SK-MEL-5 (cell line): ENCODE results near the gene KCNMB4. TPM values are rescaled to one million over a fixed set of nuclear protein-coding genes. Genes with fewer than 3 reads are reported as not detected.
A peak's percentile ranks its signal among the peaks of the same experiment; 100 is the strongest.

Experiments
- DNase-seq: peaks from one replicate; pipeline ENCODE4 v3.0.0-alpha.2; 2016; ENCODE audit warnings: low read depth, low spot score
- in situ Hi-C: cut with HindIII; loops from 2 replicates; pipeline ENCODE4 v1.10.0; 2016; ENCODE audit warnings: low sequenced_read_pairs, high pct_unique_total_duplicates, low pct_unique_long_range_greater_than_20kb
- polyA plus RNA-seq, 2 experiments: library from polyadenylated mRNA; depleted of rRNA; stranded (reverse); fragments of >200 nt; gene quantifications; 2 replicates each; pipeline ENCODE4 v1.2.3, GENCODE V29; 2015
- total RNA-seq: library from RNA; depleted of rRNA; stranded (reverse); fragments of >200 nt; shearing (Covaris generic); gene quantifications from 2 replicates; pipeline ENCODE4 v1.2.3, GENCODE V29; 2014; rRNA removed

The KCNMB4 gene, protein sequence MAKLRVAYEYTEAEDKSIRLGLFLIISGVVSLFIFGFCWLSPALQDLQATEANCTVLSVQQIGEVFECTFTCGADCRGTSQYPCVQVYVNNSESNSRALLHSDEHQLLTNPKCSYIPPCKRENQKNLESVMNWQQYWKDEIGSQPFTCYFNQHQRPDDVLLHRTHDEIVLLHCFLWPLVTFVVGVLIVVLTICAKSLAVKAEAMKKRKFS
- 0.32 and 0.43 TPM in 2 replicates for total RNA-seq
- polyA plus RNA-seq (2015; cell fraction: cytosol; rRNA removed), result 1.3 and 1.5 TPM in 2 replicates
- 0.16 and 0.86 TPM in 2 replicates for polyA plus RNA-seq (2015; cell fraction: nucleus; rRNA removed)

- peak; percentile 51 for DNase-seq
- in situ Hi-C loops, result no loop called here
Measured at GRCh38 chr12:70365648-70366518, at the start of gene KCNMB4. KCNMB4 (plus strand) TSS chr12:70366290; CDS start chr12:70366735, 445 bp downstream.

DNA sequence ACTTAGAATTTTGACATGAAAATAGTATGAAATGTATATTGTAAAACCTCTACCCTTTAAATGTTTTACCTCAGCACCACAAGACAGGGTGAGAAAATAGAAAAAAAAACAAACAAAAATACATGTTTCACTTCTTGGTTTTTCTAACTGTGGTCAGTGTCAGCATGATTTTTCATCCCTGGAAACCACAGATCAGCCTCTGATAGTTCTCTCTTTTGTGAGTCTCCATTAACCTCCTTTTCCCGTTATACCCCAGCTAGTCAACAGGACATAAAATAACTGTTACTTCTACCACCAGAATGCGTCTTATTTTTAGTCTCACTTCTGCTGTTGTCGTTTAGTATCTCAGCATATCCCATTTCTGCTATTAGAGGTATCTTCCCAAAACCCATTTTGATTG lies 48.3 kb upstream of the KCNMB4 start:
- DNase-seq, result no peak
- in situ Hi-C loops, result no loop called here

- in situ Hi-C loops, result no loop called here
- DNase-seq, result no peak
Measured at GRCh38 chr12:70319605-70320004, 46.5 kb upstream of the KCNMB4 start.

GRCh38 chr12:70321191-70321590 lies 44.9 kb upstream of the KCNMB4 start:
- DNase-seq, result no peak
- in situ Hi-C loops, result no loop called here

DNA sequence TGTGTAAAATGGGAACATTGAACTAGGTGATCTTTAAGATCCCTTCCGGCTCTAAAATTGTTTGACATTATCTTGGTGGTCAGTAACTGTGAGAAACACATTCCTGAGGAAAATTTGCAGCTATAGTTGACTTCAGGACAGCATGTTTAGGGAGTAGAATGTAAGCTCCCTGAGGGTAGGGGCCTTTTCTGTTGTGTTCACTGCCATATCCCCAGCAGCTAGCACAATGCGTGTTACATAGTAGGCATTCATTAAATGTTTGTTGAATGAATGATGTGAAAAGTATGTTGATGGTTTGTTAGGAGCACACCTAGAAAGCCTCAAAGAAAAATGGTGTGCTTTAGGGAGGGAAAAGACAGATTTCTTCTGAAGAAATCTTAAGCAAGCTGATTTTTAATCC lies 38.5 kb upstream of the KCNMB4 start:
- no peak for DNase-seq
- in situ Hi-C loops, result no loop called here

DNA sequence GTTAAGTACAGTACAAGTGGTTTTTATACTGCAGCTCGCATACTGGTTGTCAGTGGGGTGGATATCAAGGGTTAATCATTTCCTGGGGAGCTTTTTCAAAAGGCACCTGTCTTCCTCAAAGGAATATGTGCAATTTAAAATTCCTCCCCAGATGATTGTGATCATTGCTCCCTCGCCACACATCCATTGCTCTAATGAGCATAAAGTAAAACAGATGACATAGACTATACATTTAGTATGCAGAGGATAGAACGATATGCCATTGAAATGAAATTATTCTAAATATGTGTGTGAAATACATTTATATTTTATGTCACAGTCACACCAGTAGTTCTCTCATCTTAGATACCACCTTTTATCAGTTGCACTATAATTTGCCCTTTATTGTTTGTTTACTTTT lies 36.4 kb upstream of the KCNMB4 start:
- in situ Hi-C loops, result no loop called here
- DNase-seq, result no peak

DNA sequence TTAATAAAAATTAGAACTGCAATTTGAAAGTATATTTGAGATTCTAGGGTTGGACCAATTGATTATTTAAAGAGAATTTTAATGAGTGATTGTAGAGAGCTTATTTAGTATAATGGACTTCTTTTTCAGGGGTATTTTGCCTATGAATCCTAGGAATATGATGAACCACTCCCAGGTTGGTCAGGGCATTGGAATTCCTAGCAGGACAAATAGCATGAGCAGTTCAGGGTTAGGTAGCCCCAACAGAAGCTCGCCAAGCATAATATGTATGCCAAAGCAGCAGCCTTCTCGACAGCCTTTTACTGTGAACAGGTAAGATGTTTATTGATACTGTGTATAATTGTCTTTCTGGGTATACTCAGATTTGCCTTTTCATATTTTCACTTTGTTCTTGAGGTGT lies 35.9 kb upstream of the KCNMB4 start:
- in situ Hi-C loops, result no loop called here
- DNase-seq, result no peak

DNA sequence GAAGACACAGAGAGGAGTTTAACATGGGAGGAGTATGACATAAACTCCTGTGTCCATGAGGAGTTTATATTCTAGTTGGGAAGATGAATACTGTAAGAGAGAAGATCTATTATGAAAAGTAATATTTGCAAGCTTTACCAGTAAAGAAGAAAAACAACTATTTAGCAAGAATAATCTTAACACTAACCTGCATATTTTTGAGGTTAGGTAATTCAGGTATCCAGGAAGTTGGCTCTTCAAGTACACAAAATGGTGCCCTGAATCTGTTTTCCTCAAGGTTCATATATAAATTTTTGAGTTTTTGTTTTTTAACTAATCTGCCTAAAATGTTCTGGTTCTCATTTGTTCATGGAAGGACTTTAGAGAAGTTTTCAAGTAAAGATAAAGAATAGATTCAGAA lies 33.9 kb upstream of the KCNMB4 start:
- in situ Hi-C loops, result no loop called here
- DNase-seq, result no peak

- DNase-seq, result no peak
- in situ Hi-C loops, result no loop called here
Measured at GRCh38 chr12:70334742-70335141, 31.3 kb upstream of the KCNMB4 start.

- DNase-seq, result no peak
- in situ Hi-C loops, result no loop called here
Measured at GRCh38 chr12:70338531-70338930, 27.6 kb upstream of the KCNMB4 start.

- in situ Hi-C loops, result no loop called here
- DNase-seq, result no peak
Measured at GRCh38 chr12:70351076-70351475, 15.0 kb upstream of the KCNMB4 start.

- no peak for DNase-seq
- in situ Hi-C loops, result no loop called here
Measured at GRCh38 chr12:70353780-70354660, 12.1 kb upstream of the KCNMB4 start.

- in situ Hi-C loops, result no loop called here
Measured at GRCh38 chr12:70354787-70355186, 11.3 kb upstream of the KCNMB4 start.

GRCh38 chr12:70355972-70356371 lies 10.1 kb upstream of the KCNMB4 start:
- in situ Hi-C loops, result no loop called here
- DNase-seq, result no peak

More at GRCh38 chr12:70354787-70355186, 11.3 kb upstream of the KCNMB4 start:
- no peak for DNase-seq

DNA sequence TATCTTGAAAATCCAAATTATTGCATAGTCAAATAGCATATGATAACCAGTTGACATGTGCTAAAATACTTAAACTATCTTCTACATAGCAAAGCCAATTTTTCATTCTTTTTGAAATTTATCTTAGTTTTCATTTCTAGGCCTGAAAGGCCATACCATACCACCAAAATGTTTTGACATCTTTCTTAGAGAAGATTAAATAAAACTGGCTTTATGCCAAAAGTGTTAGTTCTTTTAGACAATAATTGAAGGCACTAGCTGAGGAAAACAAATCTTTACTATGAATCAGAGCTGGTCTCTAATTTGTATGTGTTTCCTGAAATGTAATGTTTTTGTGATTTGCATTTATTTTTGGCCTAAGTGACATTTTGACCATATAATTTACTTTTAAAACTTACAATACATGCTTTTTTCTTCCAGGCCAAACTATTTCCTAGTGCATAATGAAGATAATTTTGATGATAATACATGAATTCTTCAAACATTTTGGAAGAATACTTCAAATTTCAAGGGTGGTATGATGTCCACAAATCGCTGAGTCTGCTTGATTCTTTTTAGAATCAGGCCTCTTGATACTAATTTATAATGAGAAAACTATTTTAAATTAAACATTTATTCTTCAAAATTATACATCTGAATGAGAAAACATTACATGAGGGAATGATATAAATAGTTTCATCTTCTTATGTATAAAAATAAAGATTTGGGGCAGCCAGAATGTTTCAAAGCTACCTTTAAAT lies 6.5 kb upstream of the KCNMB4 start:
- no peak for DNase-seq
- in situ Hi-C loops, result no loop called here

DNA sequence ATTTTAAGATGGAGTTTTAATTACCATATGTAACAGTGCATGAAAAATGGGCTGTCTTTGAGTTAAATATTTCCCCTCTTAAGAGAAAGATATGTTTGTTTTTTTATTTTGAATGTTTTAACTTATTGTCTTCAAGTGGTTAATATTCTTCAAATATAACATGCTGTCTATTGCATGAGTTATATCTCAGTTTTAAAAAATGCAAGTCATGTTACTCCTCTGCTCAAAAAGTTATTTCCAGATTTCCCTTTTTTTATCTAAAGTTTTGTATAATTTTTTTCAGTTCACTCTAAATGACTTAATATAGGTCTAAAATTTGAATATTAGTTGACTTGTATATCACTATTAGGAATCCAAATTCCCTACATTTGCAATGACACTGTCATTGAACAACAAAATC lies 5.9 kb upstream of the KCNMB4 start:
- in situ Hi-C loops, result no loop called here
- DNase-seq, result no peak

- DNase-seq, result no peak
- in situ Hi-C loops, result no loop called here
Measured at GRCh38 chr12:70364695-70365397, 1.2 kb upstream of the KCNMB4 start.
